Measurements from ENCODE around the gene PSORS1C1.

GRCh38 chr6:31154436-31154835 is 39.8 kb downstream of the PSORS1C1 start:
- TF ChIP-seq CTCF (IDR thresholded peaks at IDR 0.05) (no peak), POLR2A (IDR thresholded peaks at IDR 0.05) (no peak)

All from Peyer's patch (tissue), 4 donors.